NCI-H526 (cell line): Measurements from ENCODE around the gene TSC2.

Experiments used
- DNase-seq, 2 experiments: peaks; one replicate each; lab custom pipeline; 2025; lab: John Stamatoyannopoulos, UW

The TSC2 gene

GRCh38 chr16:2070576-2071453 is 23.0 kb downstream of the TSC2 start:
- DNase-seq: no peak

- no peak for DNase-seq
These were observed 23.8 kb downstream of the TSC2 start for GRCh38 chr16:2071454-2072202.

- no peak for DNase-seq
These were observed 25.1 kb downstream of the TSC2 start for GRCh38 chr16:2072926-2073325.

GRCh38 chr16:2074071-2074470 is 26.3 kb downstream of the TSC2 start:
- no peak for DNase-seq

GRCh38 chr16:2075631-2076030 is 27.8 kb downstream of the TSC2 start:
- DNase-seq: no peak

- DNase-seq: no peak
These were observed 28.5 kb downstream of the TSC2 start for GRCh38 chr16:2076072-2076865.

GRCh38 chr16:2077016-2077415 is 29.2 kb downstream of the TSC2 start:
- no peak for DNase-seq

GRCh38 chr16:2077696-2078095 is 29.9 kb downstream of the TSC2 start:
- no peak for DNase-seq

GRCh38 chr16:2078096-2078495 is 30.3 kb downstream of the TSC2 start:
- no peak for DNase-seq

GRCh38 chr16:2078691-2079090 is 30.9 kb downstream of the TSC2 start:
- DNase-seq: no peak

GRCh38 chr16:2079311-2079800 is 31.6 kb downstream of the TSC2 start:
- no peak for DNase-seq

GRCh38 chr16:2079991-2080390 is 32.2 kb downstream of the TSC2 start:
- DNase-seq: no peak

GRCh38 chr16:2081201-2082084 is 33.7 kb downstream of the TSC2 start:
- DNase-seq: no peak

GRCh38 chr16:2082171-2082982 is 34.6 kb downstream of the TSC2 start:
- peak in 1 of 2 experiments; percentile 42 for DNase-seq

- no peak for DNase-seq
These were observed 35.2 kb downstream of the TSC2 start for GRCh38 chr16:2082983-2083364.

- DNase-seq: no peak
These were observed 35.6 kb downstream of the TSC2 start for GRCh38 chr16:2083409-2083808.

- no peak for DNase-seq
These were observed 36.3 kb downstream of the TSC2 start for GRCh38 chr16:2083876-2084780.

- no peak for DNase-seq
These were observed 37.3 kb downstream of the TSC2 start for GRCh38 chr16:2084895-2085625.

- DNase-seq: peak in 1 of 2 experiments; percentile 31
These were observed 37.9 kb downstream of the TSC2 start for GRCh38 chr16:2085669-2086068.
